K562 (cell line): Measurements from ENCODE around the gene ICA1.

ENCODE experiments used
- ARNT ChIP-seq, 2 experiments: fragments of 450-650 bp; IDR thresholded peaks; 2 replicates each; pipeline ENCODE4 v1.6.1; 2016; ENCODE audit warnings: mild to moderate bottlenecking in 1 of 2
- E4F1 ChIP-seq: fragments of 250-450 bp; sonication (Bioruptor Pico); IDR thresholded peaks from 2 replicates; pipeline ENCODE4 v1.5.0; 2021; ENCODE audit warnings: mild to moderate bottlenecking, borderline replicate concordance
- GABPB1 ChIP-seq: sonication (generic); formaldehyde crosslinking; IDR thresholded peaks from 2 replicates; pipeline ENCODE4 v1.8.0; 2022; ENCODE audit warnings: mild to moderate bottlenecking, missing genetic modification reagents
- HMG20B ChIP-seq: fragments of 250-450 bp; sonication (Bioruptor Pico); IDR thresholded peaks from 2 replicates; pipeline ENCODE4 v1.5.0; 2021; ENCODE audit warnings: mild to moderate bottlenecking
- RFX5 ChIP-seq: IDR thresholded peaks from 2 replicates; pipeline ENCODE4 v1.6.1; 2011; ENCODE audit warnings: low read depth, mild to moderate bottlenecking, improper control_type of control experiment, low read length
- SPI1 ChIP-seq: IDR thresholded peaks from 2 replicates; pipeline ENCODE4 v1.6.1; 2011; ENCODE audit warnings: low read depth, low read length, control low read depth, borderline replicate concordance
- SREBF2 ChIP-seq: sonication (generic); formaldehyde crosslinking; IDR thresholded peaks from 2 replicates; pipeline ENCODE4 v1.4.0; 2020; ENCODE audit warnings: mild to moderate bottlenecking, missing genetic modification reagents
- ZNF384 ChIP-seq: IDR thresholded peaks from 2 replicates; pipeline ENCODE4 v1.6.1; 2012; ENCODE audit warnings: low read depth, low read length, improper control_type of control experiment
- ZNF511 ChIP-seq: sonication (generic); formaldehyde crosslinking; IDR thresholded peaks from 2 replicates; pipeline ENCODE4 v1.8.0; 2022; ENCODE audit warnings: mild to moderate bottlenecking, missing genetic modification reagents
- ZNF696 ChIP-seq: fragments of 250-450 bp; sonication (Bioruptor Pico); conservative IDR thresholded peaks from 2 replicates; pipeline ENCODE4 v1.4.0; 2020; ENCODE audit warnings: mild to moderate bottlenecking, moderate library complexity
- TF ChIP-seq, protein P1 (sequence below), 3 experiments: IDR thresholded peaks in 2 of 3; conservative IDR thresholded peaks in 1 of 3; 2 replicates each; pipeline ENCODE4 v1.5.1; 2011 to 2012; ENCODE audit warnings: low read length in 3 of 3, mild to moderate bottlenecking in 3 of 3, control low read depth in 2 of 3, improper control_type of control experiment in 1 of 3, inconsistent platforms in 1 of 3, low read depth in 1 of 3, mixed read lengths in 1 of 3, moderate library complexity in 1 of 3; ENCODE audit not compliant: insufficient read depth in 2 of 3

GRCh38 chr7:8228766-8229674 is 32.9 kb downstream of the ICA1 start:
- TF ChIP-seq SREBF2 (CRISPR knock-in tag) (no peak), GABPB1 (CRISPR knock-in tag) (no peak), E4F1 (CRISPR knock-in tag) (no peak), SPI1 (no peak), ZNF384 (no peak), RFX5 (no peak), ZNF696 (CRISPR knock-in tag) (no peak), ARNT (IDR thresholded peaks at IDR 0.05) (no peak), HMG20B (no peak), ZNF511 (CRISPR knock-in tag) (no peak)
- TF ChIP-seq, protein P1, sequence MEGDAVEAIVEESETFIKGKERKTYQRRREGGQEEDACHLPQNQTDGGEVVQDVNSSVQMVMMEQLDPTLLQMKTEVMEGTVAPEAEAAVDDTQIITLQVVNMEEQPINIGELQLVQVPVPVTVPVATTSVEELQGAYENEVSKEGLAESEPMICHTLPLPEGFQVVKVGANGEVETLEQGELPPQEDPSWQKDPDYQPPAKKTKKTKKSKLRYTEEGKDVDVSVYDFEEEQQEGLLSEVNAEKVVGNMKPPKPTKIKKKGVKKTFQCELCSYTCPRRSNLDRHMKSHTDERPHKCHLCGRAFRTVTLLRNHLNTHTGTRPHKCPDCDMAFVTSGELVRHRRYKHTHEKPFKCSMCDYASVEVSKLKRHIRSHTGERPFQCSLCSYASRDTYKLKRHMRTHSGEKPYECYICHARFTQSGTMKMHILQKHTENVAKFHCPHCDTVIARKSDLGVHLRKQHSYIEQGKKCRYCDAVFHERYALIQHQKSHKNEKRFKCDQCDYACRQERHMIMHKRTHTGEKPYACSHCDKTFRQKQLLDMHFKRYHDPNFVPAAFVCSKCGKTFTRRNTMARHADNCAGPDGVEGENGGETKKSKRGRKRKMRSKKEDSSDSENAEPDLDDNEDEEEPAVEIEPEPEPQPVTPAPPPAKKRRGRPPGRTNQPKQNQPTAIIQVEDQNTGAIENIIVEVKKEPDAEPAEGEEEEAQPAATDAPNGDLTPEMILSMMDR (IDR thresholded peaks at IDR 0.05 in 2 of 3, conservative IDR thresholded peaks at IDR 0.05 in 1 of 3; ENCODE audit: insufficient read depth in 2 of 3, low read depth in 1 of 3, low read length in 3 of 3), result no peak
